K562 (cell line): ENCODE measurements around the gene PADI1. TPM values are rescaled to one million over a fixed set of nuclear protein-coding genes. Genes with fewer than 3 reads are reported as not detected.

Experiments
- ATAC-seq: fragments of 200-7000 bp; cut with Tn5 transposase; 3 replicates; pipeline ENCODE4 v1.9.1; 2020; ENCODE audit warnings: moderate library complexity
- BruUV-seq: library from RNA; stranded (reverse); fragments of 400-500 nt; replicated peaks from 2 replicates; lab custom pipeline; 2021; lab: Mats Ljungman, UMichigan
- CTCF ChIA-PET: fragments of 300-600 bp; formaldehyde crosslinking; extraction: SDS; loops from one replicate; lab custom pipeline; 2021; ENCODE audit warnings: low intra/inter-chr PET ratio; lab: Yijun Ruan, JAX
- POLR2A ChIA-PET: fragments of 300-600, 350-650 bp; sonication (Branson Sonifier 250); formaldehyde crosslinking; extraction: SDS; loops from one replicate; lab custom pipeline; 2021; ENCODE audit warnings: antibody characterized with exemption, inconsistent platforms; lab: Yijun Ruan, JAX
- DNase-seq, 4 experiments: peaks; one replicate each; pipeline versions ENCODE4 v3.0.0 to v3.0.0-alpha.2; 2011 to 2018; ENCODE audit warnings: low spot score in 3 of 4, mixed read lengths in 3 of 4; ENCODE audit errors: extremely low read depth in 1 of 4
- FAIRE-seq: peaks from 2 replicates; lab custom pipeline; 2011; peaks lifted over from hg19 to GRCh38; lab: Jason Lieb, UNC
- H2AFZ ChIP-seq: 2 replicates; pipeline ENCODE4 v1.6.0; 2011; ENCODE audit warnings: low read depth, low read length, control low read depth, inconsistent platforms
- H3K27ac ChIP-seq: fragments of 200-600 bp; 3 replicates; pipeline ENCODE4 v1.8.0; 2011; ENCODE audit warnings: low read depth, mild to moderate bottlenecking, control low read depth, inconsistent platforms, low read length, moderate library complexity, mixed read lengths; ENCODE audit errors: extremely low read depth
- H3K27me3 ChIP-seq, 2 experiments: fragments of 300-600 bp in 1 of 2; 2 replicates in 1 of 2; 3 replicates in 1 of 2; pipeline versions ENCODE4 v1.6.0 to v1.8.0; 2011; ENCODE audit warnings: inconsistent platforms in 2 of 2, low read length in 2 of 2, mild to moderate bottlenecking in 1 of 2, mixed read lengths in 1 of 2, moderate library complexity in 1 of 2; ENCODE audit not compliant: control insufficient read depth in 2 of 2, insufficient read depth in 2 of 2
- H3K36me3 ChIP-seq: fragments of 300-600 bp; 3 replicates; pipeline ENCODE4 v1.8.0; 2011; ENCODE audit warnings: mild to moderate bottlenecking, low read length, inconsistent platforms; ENCODE audit not compliant: control insufficient read depth, insufficient read depth
- H3K4me1 ChIP-seq, 2 experiments: fragments of 200-600 bp in 1 of 2; replicated peaks in 1 of 2; 2 replicates in 1 of 2; 3 replicates in 1 of 2; pipeline versions ENCODE4 v1.5.1 to v1.8.0; 2011; ENCODE audit warnings: inconsistent platforms in 2 of 2, low read length in 2 of 2, mild to moderate bottlenecking in 1 of 2, mixed read lengths in 1 of 2, moderate library complexity in 1 of 2; ENCODE audit not compliant: control insufficient read depth in 2 of 2, insufficient read depth in 2 of 2
- H3K4me2 ChIP-seq: 2 replicates; pipeline ENCODE4 v1.6.1; 2011; ENCODE audit warnings: low read length, control low read depth, inconsistent platforms, mixed read lengths; ENCODE audit not compliant: insufficient read depth
- H3K4me3 ChIP-seq: fragments of 200-600 bp; sonication (generic), shearing (Covaris generic); 2 replicates; pipeline ENCODE4 v1.5.1; 2016; ENCODE audit warnings: control low read depth, inconsistent platforms
- H3K79me2 ChIP-seq: fragments of 200-600 bp; 3 replicates; pipeline ENCODE4 v1.8.0; 2011; ENCODE audit warnings: low read length, inconsistent platforms; ENCODE audit not compliant: control insufficient read depth, insufficient read depth
- H3K9ac ChIP-seq, 2 experiments: 2 replicates each; pipeline versions ENCODE4 v1.6.0 to v1.6.1; 2011; ENCODE audit warnings: low read depth in 2 of 2, low read length in 2 of 2, control low read depth in 1 of 2, inconsistent platforms in 1 of 2, mild to moderate bottlenecking in 1 of 2, mixed read lengths in 1 of 2; ENCODE audit not compliant: insufficient read depth in 1 of 2
- H3K9me1 ChIP-seq: one replicate; pipeline ENCODE4 v1.6.0; 2011; ENCODE audit warnings: inconsistent platforms, mild to moderate bottlenecking, low read length, moderate library complexity; ENCODE audit not compliant: control insufficient read depth, insufficient read depth
- H3K9me3 ChIP-seq: replicated peaks from 2 replicates; pipeline ENCODE4 v1.5.1; 2011; ENCODE audit warnings: low read depth, low read length, inconsistent platforms; ENCODE audit not compliant: control insufficient read depth, insufficient read depth
- H4K20me1 ChIP-seq: replicated peaks from 2 replicates; pipeline ENCODE4 v1.6.1; 2011; ENCODE audit warnings: low read length, inconsistent platforms, mixed read lengths; ENCODE audit not compliant: control insufficient read depth, insufficient read depth
- ARID1B ChIP-seq: fragments of 450-650 bp; IDR thresholded peaks from 2 replicates; pipeline ENCODE4 v1.6.1; 2016; ENCODE audit warnings: antibody characterized with exemption, mild to moderate bottlenecking, inconsistent platforms
- ATF1 ChIP-seq, 2 experiments: fragments of 450-650 bp in 1 of 2; IDR thresholded peaks; 2 replicates each; pipeline ENCODE4 v1.6.1; 2016; ENCODE audit warnings: missing compliant biosample characterization in 1 of 2, missing genetic modification characterization in 1 of 2
- CREM ChIP-seq: IDR thresholded peaks from 2 replicates; pipeline ENCODE4 v1.6.1; 2014; ENCODE audit warnings: antibody characterized with exemption, low read depth
- ETV1 ChIP-seq: fragments of 450-650 bp; conservative IDR thresholded peaks from 2 replicates; pipeline ENCODE4 v1.6.1; 2016; ENCODE audit warnings: missing genetic modification characterization, control low read depth, low read depth, missing compliant biosample characterization
- JUN ChIP-seq, 2 experiments: sonication (generic) in 1 of 2; formaldehyde crosslinking in 1 of 2; IDR thresholded peaks; 2 replicates each; pipeline versions ENCODE4 v1.6.1 to v1.8.0; 2012 to 2022; ENCODE audit warnings: borderline replicate concordance in 2 of 2, mild to moderate bottlenecking in 2 of 2, improper control_type of control experiment in 1 of 2, low read depth in 1 of 2, low read length in 1 of 2, missing genetic modification reagents in 1 of 2
- JUND ChIP-seq, 2 experiments: IDR thresholded peaks; 2 replicates in 1 of 2; 3 replicates in 1 of 2; pipeline ENCODE4 v1.6.1; 2011; ENCODE audit warnings: borderline replicate concordance in 2 of 2, low read depth in 2 of 2, low read length in 2 of 2, improper control_type of control experiment in 1 of 2, missing biosample characterization in 1 of 2, missing genetic modification characterization in 1 of 2, missing genetic modification reagents in 1 of 2
- NFATC3 ChIP-seq: fragments of 450-650 bp; IDR thresholded peaks from 2 replicates; pipeline ENCODE4 v1.6.1; 2017; ENCODE audit warnings: mild to moderate bottlenecking
- PCBP2 ChIP-seq: fragments of 200-400 bp; formaldehyde crosslinking; IDR thresholded peaks from 2 replicates; pipeline ENCODE4 v1.6.1; 2018; ENCODE audit warnings: low read length, low read depth, mild to moderate bottlenecking, moderate library complexity; ENCODE audit not compliant: poor library complexity, severe bottlenecking
- SLC30A9 ChIP-seq: fragments of 250-450 bp; sonication (Bioruptor Pico); IDR thresholded peaks from 2 replicates; pipeline ENCODE4 v1.8.0; 2022; ENCODE audit warnings: mild to moderate bottlenecking, moderate library complexity
- SMARCA4 ChIP-seq: fragments of 450-650 bp; IDR thresholded peaks from 2 replicates; pipeline ENCODE4 v1.6.1; 2016
- WGBS: fragments of 100-300 bp; shearing (Covaris generic); methylation state at CpG from one replicate; pipeline ENCODE4 v1.1.6; 2016; ENCODE audit warnings: low coverage, mixed read lengths; ENCODE audit not compliant: insufficient coverage; ENCODE audit errors: missing lambda C conversion rate; 5-methylcytosine and 5-hydroxymethylcytosine counted together
- in situ Hi-C: fragments of 300-500 bp; cut with MboI; formaldehyde crosslinking; loops from 4 replicates; pipeline ENCODE4 v1.15.0; 2018; ENCODE audit warnings: inconsistent platforms, mixed read lengths
- intact Hi-C: fragments of 100-400 bp; cut with micrococcal nuclease; formaldehyde crosslinking; loops from 2 replicates; pipeline ENCODE4 v1.14.2; 2022
- polyA plus RNA-seq, 8 experiments: library from polyadenylated mRNA; depleted of rRNA in 4 of 8; stranded (reverse) in 5 of 8; unstranded in 3 of 8; fragments of >200 nt; fragmentation: Nextera tagmentation in 2 of 8; fragmentation: Illumina TruSeq in 1 of 8; extraction: Ambion mirVana in 2 of 8; extraction: Trizol in 1 of 8; gene quantifications; 2 replicates each; pipeline versions ENCODE4 v1.2.1 to v1.2.3, GENCODE V29; 2011 to 2014; ENCODE audit warnings: inconsistent platforms in 1 of 8, missing spikeins in 1 of 8
- total RNA-seq, 7 experiments: library from RNA; depleted of rRNA in 6 of 7; stranded (reverse); fragments of >200 nt in 6 of 7; fragmentation: Illumina TruSeq in 2 of 7; extraction: Trizol in 2 of 7; gene quantifications; 2 replicates each; pipeline versions ENCODE4 v1.2.1 to v1.2.3, GENCODE V29; 2011 to 2021; ENCODE audit warnings: low replicate concordance in 1 of 7
- TF ChIP-seq, protein P1 (sequence below): sonication (generic); formaldehyde crosslinking; IDR thresholded peaks from 2 replicates; pipeline ENCODE4 v1.9.0; 2022; ENCODE audit warnings: mild to moderate bottlenecking, missing genetic modification reagents
- TF ChIP-seq, protein P2 (sequence below), 2 experiments: fragments of 450-650 bp; formaldehyde crosslinking in 1 of 2; IDR thresholded peaks; 2 replicates each; pipeline versions ENCODE4 v1.4.0 to v1.6.1; 2014 to 2020; ENCODE audit warnings: mild to moderate bottlenecking in 2 of 2, borderline replicate concordance in 1 of 2, low read depth in 1 of 2

The PADI1 gene
- total and polyA plus RNA-seq, 9 of the 15 experiments (the other 6 are each of a cell fraction or from before 2014, with no cell fraction given): not detected

DNA sequence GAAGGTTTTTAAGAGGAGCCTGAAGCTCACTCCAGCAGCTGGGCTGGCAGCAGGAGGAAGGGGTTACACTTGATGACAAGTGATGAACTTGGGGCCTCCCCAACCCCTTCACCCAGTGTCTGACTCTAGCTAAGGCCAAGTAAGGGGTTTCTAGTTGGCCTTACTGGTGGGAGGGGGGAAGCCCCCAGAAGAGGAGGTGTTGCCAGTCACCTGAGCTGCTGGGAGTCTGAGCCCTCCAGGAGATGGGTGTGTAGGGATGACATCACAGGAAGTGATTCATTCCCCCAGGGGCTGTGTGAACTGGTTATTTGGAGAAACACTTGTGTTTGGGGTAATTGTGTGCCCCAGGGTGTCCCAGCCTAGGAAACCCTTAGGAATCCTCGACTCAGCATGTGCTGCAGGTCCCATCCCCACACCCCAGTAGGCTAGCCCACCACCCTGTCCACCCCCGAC lies 3.1 kb downstream of the PADI1 start:
- peak in 3 of 4 experiments; percentile 24 to 47 (median 31) for DNase-seq
- no peaks in the 10 kb centered on the region for H3K36me3 ChIP-seq
- peaks cover 8% of the 10 kb centered on the region for H4K20me1 ChIP-seq
- intact Hi-C loops: no loop called here
- no peak overlapping the region for H3K27ac ChIP-seq
- H3K9me3 ChIP-seq: no peaks in the 10 kb centered on the region
- WGBS: 0% methylated on average over 2 of the region's 2 CpGs
- no peak overlapping the region for H3K9ac ChIP-seq
- H2AFZ ChIP-seq: no peak overlapping the region
- in situ Hi-C loops: no loop called here
- BruUV-seq: no TSS peak
- no peak overlapping the region for H3K4me3 ChIP-seq
- no peaks in the 10 kb centered on the region for H3K9me1 ChIP-seq
- peaks cover 13 to 63% of the 10 kb centered on the region in 2 experiments for H3K27me3 ChIP-seq
- no peak for FAIRE-seq
- H3K4me2 ChIP-seq: no peak overlapping the region
- H3K4me1 ChIP-seq: peaks cover 0 to 7% of the 10 kb centered on the region in 2 experiments; a peak in 2 of 5 replicates
- POLR2A ChIA-PET: interaction anchor here (0.6 to 2.0 kb wide), 9 partner anchors 8 to 313 kb away, joined by 3 to 6 read pairs (median 4); no protein-coding TSS in a partner anchor
- no peaks in the 10 kb centered on the region for H3K79me2 ChIP-seq
- CTCF ChIA-PET: no interaction called here
- ATAC-seq: peak; percentile 69
- TF ChIP-seq ATF1 (CRISPR knock-in tag; IDR thresholded peaks at IDR 0.05): no peak
- TF ChIP-seq ATF1 (tag; IDR thresholded peaks at IDR 0.05): no peak
- TF ChIP-seq CREM: peak; percentile 37; the same call in 1 of the 2 replicates
- TF ChIP-seq JUN (IDR thresholded peaks at IDR 0.05; ENCODE audit: borderline replicate concordance, low read depth, low read length): peak; percentile 86; the same call in 1 of the 2 replicates
- no peak for TF ChIP-seq JUN (CRISPR knock-in tag; IDR thresholded peaks at IDR 0.05; ENCODE audit: borderline replicate concordance)
- TF ChIP-seq ETV1: peak; percentile 51
- peak; percentile 45; the same call in 1 of the 2 replicates for TF ChIP-seq ARID1B
- TF ChIP-seq SMARCA4: 0 out of 2 replicates have a peak, but pooled peaks have one; percentile 28
- TF ChIP-seq SLC30A9: no peak
- TF ChIP-seq, protein P1, sequence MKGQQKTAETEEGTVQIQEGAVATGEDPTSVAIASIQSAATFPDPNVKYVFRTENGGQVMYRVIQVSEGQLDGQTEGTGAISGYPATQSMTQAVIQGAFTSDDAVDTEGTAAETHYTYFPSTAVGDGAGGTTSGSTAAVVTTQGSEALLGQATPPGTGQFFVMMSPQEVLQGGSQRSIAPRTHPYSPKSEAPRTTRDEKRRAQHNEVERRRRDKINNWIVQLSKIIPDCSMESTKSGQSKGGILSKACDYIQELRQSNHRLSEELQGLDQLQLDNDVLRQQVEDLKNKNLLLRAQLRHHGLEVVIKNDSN: no peak
- TF ChIP-seq, protein P2, sequence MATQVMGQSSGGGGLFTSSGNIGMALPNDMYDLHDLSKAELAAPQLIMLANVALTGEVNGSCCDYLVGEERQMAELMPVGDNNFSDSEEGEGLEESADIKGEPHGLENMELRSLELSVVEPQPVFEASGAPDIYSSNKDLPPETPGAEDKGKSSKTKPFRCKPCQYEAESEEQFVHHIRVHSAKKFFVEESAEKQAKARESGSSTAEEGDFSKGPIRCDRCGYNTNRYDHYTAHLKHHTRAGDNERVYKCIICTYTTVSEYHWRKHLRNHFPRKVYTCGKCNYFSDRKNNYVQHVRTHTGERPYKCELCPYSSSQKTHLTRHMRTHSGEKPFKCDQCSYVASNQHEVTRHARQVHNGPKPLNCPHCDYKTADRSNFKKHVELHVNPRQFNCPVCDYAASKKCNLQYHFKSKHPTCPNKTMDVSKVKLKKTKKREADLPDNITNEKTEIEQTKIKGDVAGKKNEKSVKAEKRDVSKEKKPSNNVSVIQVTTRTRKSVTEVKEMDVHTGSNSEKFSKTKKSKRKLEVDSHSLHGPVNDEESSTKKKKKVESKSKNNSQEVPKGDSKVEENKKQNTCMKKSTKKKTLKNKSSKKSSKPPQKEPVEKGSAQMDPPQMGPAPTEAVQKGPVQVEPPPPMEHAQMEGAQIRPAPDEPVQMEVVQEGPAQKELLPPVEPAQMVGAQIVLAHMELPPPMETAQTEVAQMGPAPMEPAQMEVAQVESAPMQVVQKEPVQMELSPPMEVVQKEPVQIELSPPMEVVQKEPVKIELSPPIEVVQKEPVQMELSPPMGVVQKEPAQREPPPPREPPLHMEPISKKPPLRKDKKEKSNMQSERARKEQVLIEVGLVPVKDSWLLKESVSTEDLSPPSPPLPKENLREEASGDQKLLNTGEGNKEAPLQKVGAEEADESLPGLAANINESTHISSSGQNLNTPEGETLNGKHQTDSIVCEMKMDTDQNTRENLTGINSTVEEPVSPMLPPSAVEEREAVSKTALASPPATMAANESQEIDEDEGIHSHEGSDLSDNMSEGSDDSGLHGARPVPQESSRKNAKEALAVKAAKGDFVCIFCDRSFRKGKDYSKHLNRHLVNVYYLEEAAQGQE (IDR thresholded peaks at IDR 0.05; ENCODE audit: borderline replicate concordance): 0 out of 2 replicates have a peak, but pooled peaks have one; percentile 8
- TF ChIP-seq, protein P2 (CRISPR knock-in tag; IDR thresholded peaks at IDR 0.05; ENCODE audit: low read depth): no peak
- no peak for TF ChIP-seq PCBP2
- no peak for TF ChIP-seq NFATC3
- peak; percentile 85 for TF ChIP-seq JUND (IDR thresholded peaks at IDR 0.05; ENCODE audit: borderline replicate concordance, low read depth, low read length)
- TF ChIP-seq JUND (tag; IDR thresholded peaks at IDR 0.05; ENCODE audit: borderline replicate concordance, low read depth, low read length): peak; percentile 68; the same call in 1 of the 3 replicates
